Mucosa of descending colon (tissue), 3 donors: ENCODE measurements around the gene GLIS1. TPM values are rescaled to one million over a fixed set of nuclear protein-coding genes. Genes with fewer than 3 reads are reported as not detected.

Experiments used
- ATAC-seq: fragments of 200-7000 bp; cut with Tn5 transposase; one replicate; pipeline ENCODE4 v1.9.1; 2020; ENCODE audit warnings: mild to moderate bottlenecking, moderate library complexity
- DNase-seq, 3 donors: peaks; one replicate each; pipeline ENCODE4 v3.0.0-alpha.2; 2020
- H3K36me3 ChIP-seq: fragments of 200-600 bp; one replicate; pipeline ENCODE4 v1.8.0; 2021; ENCODE audit warnings: low read depth, mild to moderate bottlenecking
- H3K4me1 ChIP-seq: fragments of 200-600 bp; one replicate; pipeline ENCODE4 v1.8.0; 2021; ENCODE audit warnings: low read depth, mild to moderate bottlenecking
- H3K4me3 ChIP-seq: fragments of 200-600 bp; one replicate; pipeline ENCODE4 v1.8.0; 2021; ENCODE audit warnings: mild to moderate bottlenecking
- H3K9me3 ChIP-seq: fragments of 200-600 bp; one replicate; pipeline ENCODE4 v1.8.0; 2021; ENCODE audit warnings: mild to moderate bottlenecking
- CTCF ChIP-seq: fragments of 200-600 bp; IDR thresholded peaks from one replicate; pipeline ENCODE4 v1.8.0; 2022; ENCODE audit warnings: antibody characterized with exemption, mild to moderate bottlenecking
- intact Hi-C, 2 donors: fragments of 100-400 bp; cut with DNase I in 1 of 2; cut with micrococcal nuclease in 1 of 2; formaldehyde crosslinking; loops; one replicate each; pipeline versions ENCODE4 v1.11.0 to v1.11.1; 2022; cut with DNase I, micrococcal nuclease
- total RNA-seq, 3 donors: library from RNA; stranded (reverse); fragmentation: NEBNext Ultra II Directional in 2 of 3; extraction: Animal tissue kit (Norgen Biotek cat#: 25700) in 2 of 3; gene quantifications; one replicate each; pipeline versions ENCODE4 v1.2.1 to v1.2.4, GENCODE V29; 2021 to 2023
- donor health status: DM: no; HTN: no; CAD: no; lungs with moderate emphysema.
- donor health status: DM: no; HTN: no; CAD: no.
- donor health status: DM: no; HTN: yes; CAD: no.

Gene GLIS1
- total RNA-seq, 3 donors from 2014 or later, result 0.09 to 0.24 (median 0.14) TPM

- Histone ChIP-seq H3K9me3 (no peaks in the 10 kb centered on the region), H3K36me3 (no peaks in the 10 kb centered on the region), H3K4me1 (no peaks in the 10 kb centered on the region), H3K4me3 (no peak overlapping the region)
- intact Hi-C loops, result no loop called here
- DNase-seq, result no peak
- TF ChIP-seq CTCF, result no peak
- ATAC-seq, result no peak
These were observed 143.1 kb downstream of the GLIS1 start for GRCh38 chr1:53595906-53596305.

GRCh38 chr1:53594391-53595180, 144.4 kb downstream of the GLIS1 start:
- intact Hi-C loops, result loop anchor here in 1 of 2 donors (5.0 kb wide), 1 partner anchor 107 kb away; no protein-coding TSS in a partner anchor
- Histone ChIP-seq H3K36me3 (no peaks in the 10 kb centered on the region), H3K4me3 (no peak overlapping the region), H3K9me3 (no peaks in the 10 kb centered on the region), H3K4me1 (no peaks in the 10 kb centered on the region)
- ATAC-seq, result no peak
- DNase-seq, result no peak
- no peak for TF ChIP-seq CTCF

GRCh38 chr1:53593758-53594380, 145.1 kb downstream of the GLIS1 start:
- ATAC-seq (peak; percentile 74), DNase-seq (peak in 2 of 3 donors; percentile 44 to 52)
- Histone ChIP-seq H3K36me3 (no peaks in the 10 kb centered on the region), H3K9me3 (no peaks in the 10 kb centered on the region), H3K4me3 (no peak overlapping the region), H3K4me1 (no peaks in the 10 kb centered on the region)
- no peak for TF ChIP-seq CTCF
- intact Hi-C loops, result loop anchor here in 1 of 2 donors (5.0 kb wide), 1 partner anchor 107 kb away; no protein-coding TSS in a partner anchor

- Histone ChIP-seq H3K36me3 (no peaks in the 10 kb centered on the region), H3K4me1 (no peaks in the 10 kb centered on the region), H3K4me3 (no peak overlapping the region), H3K9me3 (no peaks in the 10 kb centered on the region)
- no peak for DNase-seq
- intact Hi-C loops, result loop anchor here in 1 of 2 donors (5.0 kb wide), 1 partner anchor 106 kb away; no protein-coding TSS in a partner anchor
- no peak for TF ChIP-seq CTCF
- no peak for ATAC-seq
These were observed 145.8 kb downstream of the GLIS1 start for GRCh38 chr1:53592985-53593757.

- intact Hi-C loops, result loop anchor here in 1 of 2 donors (5.0 kb wide), 1 partner anchor 105 kb away; no protein-coding TSS in a partner anchor
- ATAC-seq (peak; percentile 43), DNase-seq (peak in 2 of 3 donors; percentile 33 to 48)
- Histone ChIP-seq H3K9me3 (no peaks in the 10 kb centered on the region), H3K4me1 (no peaks in the 10 kb centered on the region), H3K4me3 (no peak overlapping the region), H3K36me3 (no peaks in the 10 kb centered on the region)
- no peak for TF ChIP-seq CTCF
These were observed 146.4 kb downstream of the GLIS1 start for GRCh38 chr1:53592521-53592982.
